Panc1 (cell line): ENCODE results near the gene NCKAP1.

Source experiments
- TF ChIP-seq, protein P1 (sequence below): fragments of 450-650 bp; IDR thresholded peaks from 2 replicates; pipeline ENCODE4 v1.5.1; 2017; ENCODE audit warnings: mild to moderate bottlenecking
- TF ChIP-seq, protein P2 (sequence below), 2 experiments: IDR thresholded peaks; 2 replicates each; pipeline ENCODE4 v1.6.1; 2011 to 2012; ENCODE audit warnings: low read depth in 2 of 2, control low read depth in 1 of 2, low read length in 1 of 2, mild to moderate bottlenecking in 1 of 2, moderate library complexity in 1 of 2; ENCODE audit not compliant: insufficient read depth in 1 of 2

DNA sequence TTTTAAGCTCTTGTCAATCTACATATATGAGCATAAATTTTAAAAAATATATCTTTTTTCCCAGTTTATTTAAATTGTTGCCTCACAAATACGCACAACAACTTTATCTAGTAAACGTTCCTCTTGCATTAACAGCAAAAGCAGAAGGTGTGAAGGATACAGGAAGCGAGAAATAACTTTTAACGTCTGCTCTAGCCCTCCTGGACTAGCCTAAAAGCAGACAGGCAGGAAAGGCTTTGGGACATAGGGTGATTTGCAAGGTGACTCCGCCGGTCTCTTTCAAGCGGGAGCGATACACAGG lies 39.9 kb upstream of the NCKAP1 start:
- TF ChIP-seq, protein P1, sequence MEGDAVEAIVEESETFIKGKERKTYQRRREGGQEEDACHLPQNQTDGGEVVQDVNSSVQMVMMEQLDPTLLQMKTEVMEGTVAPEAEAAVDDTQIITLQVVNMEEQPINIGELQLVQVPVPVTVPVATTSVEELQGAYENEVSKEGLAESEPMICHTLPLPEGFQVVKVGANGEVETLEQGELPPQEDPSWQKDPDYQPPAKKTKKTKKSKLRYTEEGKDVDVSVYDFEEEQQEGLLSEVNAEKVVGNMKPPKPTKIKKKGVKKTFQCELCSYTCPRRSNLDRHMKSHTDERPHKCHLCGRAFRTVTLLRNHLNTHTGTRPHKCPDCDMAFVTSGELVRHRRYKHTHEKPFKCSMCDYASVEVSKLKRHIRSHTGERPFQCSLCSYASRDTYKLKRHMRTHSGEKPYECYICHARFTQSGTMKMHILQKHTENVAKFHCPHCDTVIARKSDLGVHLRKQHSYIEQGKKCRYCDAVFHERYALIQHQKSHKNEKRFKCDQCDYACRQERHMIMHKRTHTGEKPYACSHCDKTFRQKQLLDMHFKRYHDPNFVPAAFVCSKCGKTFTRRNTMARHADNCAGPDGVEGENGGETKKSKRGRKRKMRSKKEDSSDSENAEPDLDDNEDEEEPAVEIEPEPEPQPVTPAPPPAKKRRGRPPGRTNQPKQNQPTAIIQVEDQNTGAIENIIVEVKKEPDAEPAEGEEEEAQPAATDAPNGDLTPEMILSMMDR: no peak
- TF ChIP-seq, protein P2, sequence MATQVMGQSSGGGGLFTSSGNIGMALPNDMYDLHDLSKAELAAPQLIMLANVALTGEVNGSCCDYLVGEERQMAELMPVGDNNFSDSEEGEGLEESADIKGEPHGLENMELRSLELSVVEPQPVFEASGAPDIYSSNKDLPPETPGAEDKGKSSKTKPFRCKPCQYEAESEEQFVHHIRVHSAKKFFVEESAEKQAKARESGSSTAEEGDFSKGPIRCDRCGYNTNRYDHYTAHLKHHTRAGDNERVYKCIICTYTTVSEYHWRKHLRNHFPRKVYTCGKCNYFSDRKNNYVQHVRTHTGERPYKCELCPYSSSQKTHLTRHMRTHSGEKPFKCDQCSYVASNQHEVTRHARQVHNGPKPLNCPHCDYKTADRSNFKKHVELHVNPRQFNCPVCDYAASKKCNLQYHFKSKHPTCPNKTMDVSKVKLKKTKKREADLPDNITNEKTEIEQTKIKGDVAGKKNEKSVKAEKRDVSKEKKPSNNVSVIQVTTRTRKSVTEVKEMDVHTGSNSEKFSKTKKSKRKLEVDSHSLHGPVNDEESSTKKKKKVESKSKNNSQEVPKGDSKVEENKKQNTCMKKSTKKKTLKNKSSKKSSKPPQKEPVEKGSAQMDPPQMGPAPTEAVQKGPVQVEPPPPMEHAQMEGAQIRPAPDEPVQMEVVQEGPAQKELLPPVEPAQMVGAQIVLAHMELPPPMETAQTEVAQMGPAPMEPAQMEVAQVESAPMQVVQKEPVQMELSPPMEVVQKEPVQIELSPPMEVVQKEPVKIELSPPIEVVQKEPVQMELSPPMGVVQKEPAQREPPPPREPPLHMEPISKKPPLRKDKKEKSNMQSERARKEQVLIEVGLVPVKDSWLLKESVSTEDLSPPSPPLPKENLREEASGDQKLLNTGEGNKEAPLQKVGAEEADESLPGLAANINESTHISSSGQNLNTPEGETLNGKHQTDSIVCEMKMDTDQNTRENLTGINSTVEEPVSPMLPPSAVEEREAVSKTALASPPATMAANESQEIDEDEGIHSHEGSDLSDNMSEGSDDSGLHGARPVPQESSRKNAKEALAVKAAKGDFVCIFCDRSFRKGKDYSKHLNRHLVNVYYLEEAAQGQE (IDR thresholded peaks at IDR 0.05; ENCODE audit: insufficient read depth in 1 of 2, low read depth in 2 of 2, low read length in 1 of 2): no peak
